Glutamatergic neuron (in vitro differentiated cells): ENCODE measurements around the gene MIPOL1. TPM values are rescaled to one million over a fixed set of nuclear protein-coding genes. Genes with fewer than 3 reads are reported as not detected.
"Not testable (repeated sequence)": the region's sequence is repeated elsewhere in the genome, so short reads cannot be mapped to it uniquely, and the experiment has no call there.

Experiments
- DNase-seq: peaks from one replicate; pipeline ENCODE4 v3.0.0; 2022
- H3K27ac Mint-ChIP-seq: one replicate; pipeline ENCODE4 v1.8.0; 2020; ENCODE audit warnings: mild to moderate bottlenecking, mixed read lengths, inconsistent platforms; ENCODE audit not compliant: unreplicated experiment
- H3K27me3 Mint-ChIP-seq: one replicate; pipeline ENCODE4 v1.8.0; 2020; ENCODE audit warnings: mild to moderate bottlenecking, moderate library complexity, mixed read lengths, inconsistent platforms; ENCODE audit not compliant: unreplicated experiment
- H3K36me3 Mint-ChIP-seq: one replicate; pipeline ENCODE4 v1.8.0; 2020; ENCODE audit warnings: mild to moderate bottlenecking, mixed read lengths, inconsistent platforms; ENCODE audit not compliant: unreplicated experiment
- H3K4me1 Mint-ChIP-seq: one replicate; pipeline ENCODE4 v1.8.0; 2020; ENCODE audit warnings: mild to moderate bottlenecking, low read depth, mixed read lengths, inconsistent platforms; ENCODE audit not compliant: unreplicated experiment
- H3K4me3 Mint-ChIP-seq: one replicate; pipeline ENCODE4 v1.8.0; 2020; ENCODE audit warnings: mild to moderate bottlenecking, mixed read lengths, inconsistent platforms; ENCODE audit not compliant: unreplicated experiment
- H3K9me3 Mint-ChIP-seq: one replicate; pipeline ENCODE4 v1.8.0; 2020; ENCODE audit warnings: mild to moderate bottlenecking, moderate library complexity, mixed read lengths, inconsistent platforms; ENCODE audit not compliant: unreplicated experiment
- CTCF ChIP-seq: fragments of 200-600 bp; sonication (generic); IDR thresholded peaks from one replicate; pipeline ENCODE4 v1.5.0; 2021; ENCODE audit not compliant: partially characterized antibody, unreplicated experiment
- total RNA-seq: library from RNA; stranded (reverse); fragmentation: NEBNext Ultra II Directional; extraction: Animal tissue kit (Norgen Biotek cat#: 25700); gene quantifications from one replicate; pipeline ENCODE4 v1.2.1, GENCODE V29; 2021; ENCODE audit not compliant: unreplicated experiment

Gene MIPOL1
- total RNA-seq, 1 donor from 2014 or later: 14.5 TPM

GRCh38 chr14:37172936-37173614 lies 24.7 kb upstream of the MIPOL1 start:
- H3K9me3 Mint-ChIP-seq: peaks cover 3% of the 10 kb centered on the region
- H3K36me3 Mint-ChIP-seq: no peaks in the 10 kb centered on the region
- no peak for DNase-seq
- H3K27ac Mint-ChIP-seq: no peak overlapping the region
- H3K4me1 Mint-ChIP-seq: no peaks in the 10 kb centered on the region
- H3K4me3 Mint-ChIP-seq: peak overlapping the region; percentile 95
- no peaks in the 10 kb centered on the region for H3K27me3 Mint-ChIP-seq
- TF ChIP-seq CTCF: no peak

- Mint-ChIP-seq H3K27me3 (no peaks in the 10 kb centered on the region), H3K9me3 (peaks cover 1% of the 10 kb centered on the region), H3K4me3 (no peak overlapping the region), H3K4me1 (no peaks in the 10 kb centered on the region), H3K27ac (no peak overlapping the region), H3K36me3 (no peaks in the 10 kb centered on the region)
- no peak for DNase-seq
- no peak for TF ChIP-seq CTCF
Measured at GRCh38 chr14:37179896-37180502, 17.7 kb upstream of the MIPOL1 start.

- H3K4me3 Mint-ChIP-seq, DNase-seq, H3K27ac Mint-ChIP-seq, H3K9me3 Mint-ChIP-seq, H3K36me3 Mint-ChIP-seq, H3K4me1 Mint-ChIP-seq, H3K27me3 Mint-ChIP-seq: not testable (repeated sequence)
Measured at GRCh38 chr14:37180886-37181285, 16.9 kb upstream of the MIPOL1 start.

GRCh38 chr14:37181441-37181840 lies 16.3 kb upstream of the MIPOL1 start:
- Mint-ChIP-seq H3K4me3 (no peak overlapping the region), H3K9me3 (peaks cover 1% of the 10 kb centered on the region), H3K27ac (no peak overlapping the region), H3K36me3 (no peaks in the 10 kb centered on the region), H3K27me3 (no peaks in the 10 kb centered on the region), H3K4me1 (no peaks in the 10 kb centered on the region)
- no peak for DNase-seq
- TF ChIP-seq CTCF: no peak

- H3K4me1 Mint-ChIP-seq, H3K4me3 Mint-ChIP-seq, H3K27me3 Mint-ChIP-seq, H3K36me3 Mint-ChIP-seq, H3K9me3 Mint-ChIP-seq, DNase-seq, H3K27ac Mint-ChIP-seq: not testable (repeated sequence)
Measured at GRCh38 chr14:37184520-37184919, 13.2 kb upstream of the MIPOL1 start.

- H3K27me3 Mint-ChIP-seq: no peaks in the 10 kb centered on the region
- H3K4me3 Mint-ChIP-seq: no peak overlapping the region
- H3K4me1 Mint-ChIP-seq: no peaks in the 10 kb centered on the region
- TF ChIP-seq CTCF: no peak
- H3K27ac Mint-ChIP-seq: no peak overlapping the region
- no peak for DNase-seq
- no peaks in the 10 kb centered on the region for H3K36me3 Mint-ChIP-seq
- no peaks in the 10 kb centered on the region for H3K9me3 Mint-ChIP-seq
Measured at GRCh38 chr14:37185670-37186069, 12.1 kb upstream of the MIPOL1 start.
